IPS-18c (cell line): Measurements from ENCODE around the gene PITHD1.
"Not testable (repeated sequence)": the region's sequence is repeated elsewhere in the genome, so short reads cannot be mapped to it uniquely, and the experiment has no call there.

Source experiments
- H3K4me3 ChIP-seq: 2 replicates; pipeline ENCODE4 v1.7.0; 2013; ENCODE audit warnings: low read depth, mild to moderate bottlenecking, low read length, moderate library complexity; ENCODE audit not compliant: insufficient read depth
- H3K9me3 ChIP-seq: one replicate; pipeline ENCODE4 v1.6.1; 2013; ENCODE audit warnings: mild to moderate bottlenecking, low read length, moderate library complexity; ENCODE audit not compliant: control insufficient read depth, insufficient read depth

The PITHD1 gene

DNA sequence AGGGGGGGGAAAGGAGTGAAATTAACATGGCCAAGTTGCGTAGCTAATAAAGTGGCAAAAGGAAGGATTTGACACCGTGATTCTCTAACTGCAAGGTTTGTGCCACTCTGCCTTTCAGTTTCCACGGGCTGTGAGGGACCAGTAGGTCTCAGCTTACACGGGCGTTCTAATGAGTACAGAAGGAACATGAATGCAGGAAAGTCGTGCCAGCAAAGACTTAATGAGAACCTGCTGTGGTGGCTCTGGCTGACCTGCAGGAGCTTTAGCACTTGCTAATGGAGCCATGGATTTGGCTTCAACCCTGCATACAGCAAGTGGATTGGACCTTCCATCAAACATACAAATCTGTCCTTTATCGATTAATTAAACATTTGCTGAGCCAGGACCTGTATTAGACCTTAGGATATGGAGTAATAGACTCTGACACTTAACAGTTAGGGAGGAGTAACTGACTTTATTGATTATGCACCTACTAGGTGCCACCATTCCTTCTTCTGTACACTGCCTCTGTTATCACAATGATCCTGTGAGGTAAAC is 15.1 kb upstream of the PITHD1 start:
- Histone ChIP-seq H3K4me3 (no peak overlapping the region), H3K9me3 (no peaks in the 10 kb centered on the region)

DNA sequence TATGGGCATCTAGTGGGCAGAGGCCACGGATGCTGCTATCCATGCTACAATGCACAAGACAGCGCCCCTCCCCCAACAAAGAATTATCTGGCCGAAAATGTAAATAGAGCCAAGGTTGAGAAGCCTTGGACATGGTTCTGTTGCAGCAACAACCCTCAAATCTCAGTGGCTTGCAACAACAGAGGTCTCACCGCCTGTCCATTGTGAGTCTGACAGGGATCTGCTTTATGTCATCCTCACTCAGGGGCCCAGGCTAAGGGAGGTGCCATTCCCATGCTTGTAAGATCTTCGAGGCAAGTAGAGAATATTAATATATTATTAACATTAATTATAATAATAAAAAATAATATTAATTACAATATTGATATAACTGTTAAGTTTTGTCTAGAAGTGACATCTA is 9.5 kb upstream of the PITHD1 start:
- no peak overlapping the region for H3K4me3 ChIP-seq

GRCh38 chr1:23772049-23772853 is 6.0 kb upstream of the PITHD1 start:
- H3K9me3 ChIP-seq, result no peaks in the 10 kb centered on the region
- no peak overlapping the region for H3K4me3 ChIP-seq

More for the DNA sequence above, 9.5 kb upstream of the PITHD1 start:
- H3K9me3 ChIP-seq, result no peaks in the 10 kb centered on the region

DNA sequence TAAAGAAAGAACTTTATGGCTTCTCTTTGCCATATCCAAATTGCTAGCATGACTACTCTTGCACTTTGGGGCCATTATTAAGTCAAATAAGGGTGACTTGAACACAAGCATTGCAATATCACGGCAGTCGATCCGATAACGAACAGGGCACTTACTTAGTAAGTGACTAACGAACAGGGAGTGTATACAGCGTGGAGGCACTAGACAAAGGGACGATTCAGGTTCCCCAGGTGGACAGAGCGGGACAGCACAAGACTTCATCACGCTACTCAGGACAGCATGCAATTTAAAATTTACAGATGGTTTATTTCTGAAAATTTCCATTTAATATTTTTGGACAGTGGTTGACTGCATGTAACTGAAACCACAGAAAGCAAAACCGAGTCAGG is 5.4 kb upstream of the PITHD1 start:
- Histone ChIP-seq H3K4me3 (no peak overlapping the region), H3K9me3 (no peaks in the 10 kb centered on the region)

- no peak overlapping the region for H3K4me3 ChIP-seq
- H3K9me3 ChIP-seq, result no peaks in the 10 kb centered on the region
These were observed 3.9 kb upstream of the PITHD1 start for GRCh38 chr1:23774174-23774880.

DNA sequence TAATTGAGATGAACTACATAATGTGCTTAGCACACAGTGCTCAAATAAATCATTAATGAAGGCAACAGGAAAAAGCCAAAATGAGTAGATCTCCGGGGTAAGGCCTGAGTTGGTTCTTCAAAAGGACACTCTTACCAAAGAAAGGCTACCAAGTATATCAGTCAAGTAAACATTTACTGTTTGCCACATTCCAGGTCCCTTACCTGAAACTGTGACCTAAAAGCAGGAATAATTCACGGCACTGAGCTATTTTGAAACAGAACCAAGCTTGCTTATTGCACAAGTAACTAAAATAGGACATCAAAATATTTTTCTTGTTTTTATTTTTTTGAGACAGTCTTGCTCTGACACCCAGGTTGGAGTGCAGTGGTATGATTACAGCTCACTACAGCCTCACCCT is 2.0 kb upstream of the PITHD1 start:
- H3K4me3 ChIP-seq, result no peak overlapping the region
- H3K9me3 ChIP-seq, result no peaks in the 10 kb centered on the region

GRCh38 chr1:23779826-23780371 is 1.7 kb downstream of the PITHD1 start:
- Histone ChIP-seq H3K4me3 (no peak overlapping the region), H3K9me3 (no peaks in the 10 kb centered on the region)

DNA sequence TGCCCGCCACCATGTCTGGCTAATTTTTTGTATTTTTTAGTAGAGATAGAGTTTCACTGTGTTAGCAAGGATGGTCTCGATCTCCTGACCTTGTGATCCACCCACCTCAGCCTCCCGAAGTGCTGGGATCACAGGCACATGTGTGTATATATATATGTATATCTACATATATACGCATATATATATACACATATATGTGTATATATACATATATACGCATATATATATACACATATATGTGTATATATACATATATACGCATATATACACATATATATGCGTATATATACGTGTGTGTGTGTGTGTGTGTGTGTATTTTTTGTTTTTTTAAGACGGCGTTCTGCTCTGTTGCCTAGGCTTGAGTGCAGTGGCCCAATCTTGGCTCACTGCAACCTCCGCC is 4.9 kb downstream of the PITHD1 start:
- H3K9me3 ChIP-seq, H3K4me3 ChIP-seq: not testable (repeated sequence)

- Histone ChIP-seq H3K9me3 (no peaks in the 10 kb centered on the region), H3K4me3 (no peak overlapping the region)
These were observed 6.6 kb downstream of the PITHD1 start for GRCh38 chr1:23784846-23785245.

DNA sequence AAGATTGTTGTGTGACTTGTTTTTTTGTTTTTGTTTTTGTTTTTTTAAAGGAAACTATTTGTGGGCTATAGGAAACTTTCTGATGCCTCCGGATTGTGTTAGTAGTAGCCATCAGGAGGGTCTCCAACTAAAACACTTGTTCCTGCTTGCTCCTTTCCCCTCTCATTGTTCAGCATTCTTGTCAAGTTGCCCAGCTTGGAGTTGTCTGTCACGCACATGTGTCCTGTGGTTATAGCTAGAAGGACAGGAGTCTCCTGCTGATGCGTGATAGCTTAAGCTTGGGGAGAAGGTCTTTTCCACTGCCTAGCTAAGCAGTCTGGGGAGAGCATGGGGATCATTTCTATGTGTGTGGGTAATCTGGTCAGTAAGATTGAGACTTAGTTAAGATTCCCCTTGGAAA is 9.5 kb downstream of the PITHD1 start:
- no peaks in the 10 kb centered on the region for H3K9me3 ChIP-seq
- no peak overlapping the region for H3K4me3 ChIP-seq

- no peaks in the 10 kb centered on the region for H3K9me3 ChIP-seq
- H3K4me3 ChIP-seq, result no peak overlapping the region
These were observed 10.5 kb downstream of the PITHD1 start for GRCh38 chr1:23788695-23789094.

GRCh38 chr1:23790696-23791515 is 12.7 kb downstream of the PITHD1 start, which contains the start of gene LYPLA2:
LYPLA2 (plus strand) TSS chr1:23791145; CDS start chr1:23792683, 1,538 bp downstream.
- no peaks in the 10 kb centered on the region for H3K9me3 ChIP-seq
- peak within 1 kb of the TSS; percentile 86 for H3K4me3 ChIP-seq

- H3K9me3 ChIP-seq, result no peaks in the 10 kb centered on the region
- peak overlapping the region; percentile 86 for H3K4me3 ChIP-seq
These were observed 13.4 kb downstream of the PITHD1 start for GRCh38 chr1:23791516-23792047.

- H3K9me3 ChIP-seq, result no peaks in the 10 kb centered on the region
- H3K4me3 ChIP-seq, result peak overlapping the region; percentile 86
These were observed 14.1 kb downstream of the PITHD1 start for GRCh38 chr1:23792151-23792945.

DNA sequence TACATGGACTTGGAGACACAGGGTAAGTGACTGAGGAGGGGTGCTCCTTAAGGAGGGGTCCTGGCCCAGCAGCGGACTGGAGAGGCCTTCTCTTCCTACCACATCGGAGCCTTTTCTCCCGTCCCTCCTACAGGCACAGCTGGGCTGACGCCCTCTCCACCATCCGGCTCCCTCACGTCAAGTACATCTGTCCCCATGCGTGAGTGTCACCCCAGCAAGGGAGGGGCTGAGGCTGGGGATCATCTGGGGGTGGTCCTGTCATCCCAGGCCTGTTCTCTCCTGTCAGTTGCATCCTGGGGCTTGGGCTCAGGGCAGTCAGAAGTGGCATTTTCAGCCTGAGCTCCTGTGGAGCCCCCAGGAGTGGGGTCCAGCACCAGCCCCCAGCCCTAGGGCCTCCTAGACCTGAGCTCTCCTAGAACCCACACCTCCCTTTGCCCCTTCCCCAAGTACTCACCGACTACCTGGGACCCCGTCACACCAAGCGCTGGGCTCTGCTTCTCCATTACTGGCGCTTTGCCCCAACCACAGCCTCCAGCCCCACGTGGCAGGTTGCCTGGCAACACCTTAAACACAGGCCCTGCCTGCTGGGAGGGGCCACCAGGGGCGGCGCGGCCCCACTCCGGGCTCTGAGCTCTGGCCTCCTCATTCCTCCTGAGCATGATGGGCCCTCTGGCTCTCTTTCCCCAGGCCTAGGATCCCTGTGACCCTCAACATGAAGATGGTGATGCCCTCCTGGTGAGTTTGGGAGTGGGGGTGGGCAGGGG is 15.0 kb downstream of the PITHD1 start:
- H3K4me3 ChIP-seq, result no peak overlapping the region
- no peaks in the 10 kb centered on the region for H3K9me3 ChIP-seq
